Measurements from ENCODE around the gene ADAM10.

DNA sequence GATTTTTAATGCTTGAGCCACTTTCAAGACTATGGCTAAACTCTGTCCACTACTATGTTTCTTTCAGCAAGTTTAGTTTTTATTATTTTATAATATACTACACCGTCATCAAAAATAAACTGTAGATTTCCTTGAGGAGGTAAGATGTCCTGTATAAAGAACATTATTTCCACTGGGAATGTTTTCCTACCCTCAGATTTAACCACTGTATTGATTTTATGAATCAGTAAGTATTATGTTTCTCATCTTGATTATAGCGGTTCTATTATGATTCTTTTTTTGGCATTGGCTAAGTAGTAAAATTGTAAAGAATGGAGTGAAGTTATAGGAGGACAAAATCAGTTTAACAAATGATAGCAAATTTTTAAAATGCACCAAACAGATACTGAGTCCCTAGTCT is 44.4 kb downstream of the ADAM10 start:
- TF ChIP-seq, protein P1, sequence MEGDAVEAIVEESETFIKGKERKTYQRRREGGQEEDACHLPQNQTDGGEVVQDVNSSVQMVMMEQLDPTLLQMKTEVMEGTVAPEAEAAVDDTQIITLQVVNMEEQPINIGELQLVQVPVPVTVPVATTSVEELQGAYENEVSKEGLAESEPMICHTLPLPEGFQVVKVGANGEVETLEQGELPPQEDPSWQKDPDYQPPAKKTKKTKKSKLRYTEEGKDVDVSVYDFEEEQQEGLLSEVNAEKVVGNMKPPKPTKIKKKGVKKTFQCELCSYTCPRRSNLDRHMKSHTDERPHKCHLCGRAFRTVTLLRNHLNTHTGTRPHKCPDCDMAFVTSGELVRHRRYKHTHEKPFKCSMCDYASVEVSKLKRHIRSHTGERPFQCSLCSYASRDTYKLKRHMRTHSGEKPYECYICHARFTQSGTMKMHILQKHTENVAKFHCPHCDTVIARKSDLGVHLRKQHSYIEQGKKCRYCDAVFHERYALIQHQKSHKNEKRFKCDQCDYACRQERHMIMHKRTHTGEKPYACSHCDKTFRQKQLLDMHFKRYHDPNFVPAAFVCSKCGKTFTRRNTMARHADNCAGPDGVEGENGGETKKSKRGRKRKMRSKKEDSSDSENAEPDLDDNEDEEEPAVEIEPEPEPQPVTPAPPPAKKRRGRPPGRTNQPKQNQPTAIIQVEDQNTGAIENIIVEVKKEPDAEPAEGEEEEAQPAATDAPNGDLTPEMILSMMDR (conservative IDR thresholded peaks at IDR 0.05) = no peak
- TF ChIP-seq EZH2 (IDR thresholded peaks at IDR 0.05; ENCODE audit: low read depth) = no peak

Measured in PC-9 (cell line).